ENCODE measurements around the gene SLC35F6. TPM values are rescaled to one million over a fixed set of nuclear protein-coding genes. Genes with fewer than 3 reads are reported as not detected.
A peak's percentile ranks its signal among the peaks of the same experiment; 100 is the strongest.
"Not testable (repeated sequence)": the region's sequence is repeated elsewhere in the genome, so short reads cannot be mapped to it uniquely, and the experiment has no call there.

The SLC35F6 gene
- total RNA-seq, 1 experiment from 2014 or later = 67.3 TPM

- no peak overlapping the region for H3K4me3 ChIP-seq (ENCODE audit: low read depth in 2 of 2, low read length in 2 of 2)
- intact Hi-C loops (cut with micrococcal nuclease; ENCODE audit: unreplicated experiment) = no loop called here
- no peak for TF ChIP-seq TCF7L2 (IDR thresholded peaks at IDR 0.05; ENCODE audit: low read depth, low read length)
- peaks cover 5% of the 10 kb centered on the region; the same call in 1 of the 2 replicates for H3K4me1 ChIP-seq (ENCODE audit: control insufficient read depth, insufficient read depth, low read length)
- H3K27ac ChIP-seq (ENCODE audit: low read length) = no peak overlapping the region
- H3K36me3 ChIP-seq (ENCODE audit: control insufficient read depth, insufficient read depth, low read length) = no peaks in the 10 kb centered on the region
- DNase-seq (ENCODE audit: low read depth, low spot score) (no peak), ATAC-seq (no peak)
- POLR2A ChIA-PET = no interaction called here
- H3K9me3 ChIP-seq (ENCODE audit: control insufficient read depth, insufficient read depth, low read depth, low read length) = no peaks in the 10 kb centered on the region
- no peaks in the 10 kb centered on the region for H3K27me3 ChIP-seq (ENCODE audit: control insufficient read depth, insufficient read depth, low read length)
- no TSS peak for BruUV-seq (replicated peaks)
- in situ Hi-C loops (cut with HindIII; ENCODE audit: low pct_unique_long_range_greater_than_20kb, low sequenced_read_pairs) = no loop called here
- CTCF ChIA-PET = no interaction called here
Measured at GRCh38 chr2:26746934-26747333, 17.1 kb upstream of the SLC35F6 start.

- H3K4me3 ChIP-seq (ENCODE audit: low read depth in 2 of 2, low read length in 2 of 2); POLR2A ChIA-PET; DNase-seq (ENCODE audit: low read depth, low spot score); H3K4me1 ChIP-seq (ENCODE audit: control insufficient read depth, insufficient read depth, low read length); intact Hi-C loops (cut with micrococcal nuclease; ENCODE audit: unreplicated experiment); CTCF ChIA-PET; H3K27ac ChIP-seq (ENCODE audit: low read length); H3K9me3 ChIP-seq (ENCODE audit: control insufficient read depth, insufficient read depth, low read depth, low read length); H3K36me3 ChIP-seq (ENCODE audit: control insufficient read depth, insufficient read depth, low read length); BruUV-seq (replicated peaks); ATAC-seq; H3K27me3 ChIP-seq (ENCODE audit: control insufficient read depth, insufficient read depth, low read length); in situ Hi-C loops (cut with HindIII; ENCODE audit: low pct_unique_long_range_greater_than_20kb, low sequenced_read_pairs): not testable (repeated sequence)
Measured at GRCh38 chr2:26749787-26750420, 14.2 kb upstream of the SLC35F6 start.

- H3K4me3 ChIP-seq (ENCODE audit: low read depth in 2 of 2, low read length in 2 of 2); H3K4me1 ChIP-seq (ENCODE audit: control insufficient read depth, insufficient read depth, low read length); ATAC-seq; BruUV-seq (replicated peaks); H3K36me3 ChIP-seq (ENCODE audit: control insufficient read depth, insufficient read depth, low read length); CTCF ChIA-PET; intact Hi-C loops (cut with micrococcal nuclease; ENCODE audit: unreplicated experiment); H3K27me3 ChIP-seq (ENCODE audit: control insufficient read depth, insufficient read depth, low read length); H3K9me3 ChIP-seq (ENCODE audit: control insufficient read depth, insufficient read depth, low read depth, low read length); POLR2A ChIA-PET; DNase-seq (ENCODE audit: low read depth, low spot score); in situ Hi-C loops (cut with HindIII; ENCODE audit: low pct_unique_long_range_greater_than_20kb, low sequenced_read_pairs): not testable (repeated sequence)
- peak overlapping the region; percentile 7; the same call in 1 of the 2 replicates for H3K27ac ChIP-seq (ENCODE audit: low read length)
Measured at GRCh38 chr2:26750467-26750866, 13.6 kb upstream of the SLC35F6 start.

- Histone ChIP-seq H3K36me3 (ENCODE audit: control insufficient read depth, insufficient read depth, low read length) (no peaks in the 10 kb centered on the region), H3K9me3 (ENCODE audit: control insufficient read depth, insufficient read depth, low read depth, low read length) (no peaks in the 10 kb centered on the region), H3K27ac (ENCODE audit: low read length) (peak overlapping the region; percentile 29; the same call in 1 of the 2 replicates), H3K27me3 (ENCODE audit: control insufficient read depth, insufficient read depth, low read length) (no peaks in the 10 kb centered on the region), H3K4me3 (ENCODE audit: low read depth in 2 of 2, low read length in 2 of 2) (no peak overlapping the region), H3K4me1 (ENCODE audit: control insufficient read depth, insufficient read depth, low read length) (peaks cover 17% of the 10 kb centered on the region)
- ChIA-PET CTCF (interaction anchor here (0.7 kb wide), 1 partner anchor 139 kb away, joined by 3 read pairs; no protein-coding TSS in a partner anchor), POLR2A (interaction anchor here (0.5 kb wide), 1 partner anchor 26 kb away, joined by 7 read pairs; no protein-coding TSS in a partner anchor)
- TF ChIP-seq POLR2AphosphoS5 (IDR thresholded peaks at IDR 0.05; ENCODE audit: low read depth, low read length) = no peak
- no peak for TF ChIP-seq REST (IDR thresholded peaks at IDR 0.05; ENCODE audit: insufficient read depth in 1 of 2, low read depth in 2 of 2, low read length in 1 of 2)
- no peak for TF ChIP-seq SIN3A (IDR thresholded peaks at IDR 0.05; ENCODE audit: borderline replicate concordance, insufficient read depth, low read depth, low read length)
- TF ChIP-seq CTCF (IDR thresholded peaks at IDR 0.05) = no peak
- TF ChIP-seq TCF7L2 (IDR thresholded peaks at IDR 0.05; ENCODE audit: low read depth, low read length) = no peak
- intact Hi-C loops (cut with micrococcal nuclease; ENCODE audit: unreplicated experiment) (no loop called here), in situ Hi-C loops (cut with HindIII; ENCODE audit: low pct_unique_long_range_greater_than_20kb, low sequenced_read_pairs) (no loop called here)
- no peak for ATAC-seq
- DNase-seq (ENCODE audit: low read depth, low spot score) = no peak
- BruUV-seq (replicated peaks) = no TSS peak
Measured at GRCh38 chr2:26752656-26753055, 11.4 kb upstream of the SLC35F6 start.
